Cortex of kidney (tissue), 1 donor: ENCODE measurements around the gene USP54.
"Not testable (repeated sequence)": the region's sequence is repeated elsewhere in the genome, so short reads cannot be mapped to it uniquely, and the experiment has no call there.

Experiments
- DNase-seq: peaks from one replicate; lab custom pipeline; 2025; lab: John Stamatoyannopoulos, UW

USP54 gene

DNA sequence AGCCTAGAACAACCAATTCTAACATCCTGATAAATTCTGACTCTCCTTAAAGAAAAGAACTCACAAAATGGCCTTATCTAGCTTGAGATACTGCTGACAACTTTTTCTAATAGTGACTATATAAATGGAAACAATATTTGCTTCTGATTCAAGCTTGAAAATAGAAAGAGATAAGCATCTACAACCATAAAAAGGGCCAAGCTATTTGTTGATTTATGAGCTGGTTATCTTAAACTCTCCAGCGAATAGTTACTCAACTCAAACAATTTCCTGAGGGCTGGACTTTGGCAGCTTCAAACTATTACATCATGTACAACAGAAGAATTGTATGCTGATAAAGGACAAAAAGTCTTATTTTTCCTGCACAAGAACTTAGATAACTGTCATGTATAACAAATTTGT is 4.6 kb downstream of the USP54 start:
- no peak for DNase-seq

DNA sequence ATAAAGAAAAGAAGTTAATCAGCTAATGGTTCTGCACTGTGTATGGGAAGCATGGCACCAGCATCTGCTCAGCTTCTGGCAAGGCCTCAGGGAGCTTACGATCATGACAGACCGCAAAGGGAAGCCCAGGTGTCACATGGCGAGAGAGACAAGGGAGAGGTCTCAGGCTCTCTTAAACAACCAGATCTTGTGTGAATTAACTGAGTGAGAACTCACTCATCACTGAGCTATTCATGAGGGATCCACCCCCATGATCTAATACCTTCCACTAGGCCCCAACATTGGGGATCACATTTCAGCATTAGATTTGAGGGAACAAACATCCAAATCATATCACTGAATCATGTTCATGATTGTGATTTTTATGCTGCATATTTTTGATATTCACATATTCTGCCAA is 5.8 kb downstream of the USP54 start:
- DNase-seq: no peak

DNA sequence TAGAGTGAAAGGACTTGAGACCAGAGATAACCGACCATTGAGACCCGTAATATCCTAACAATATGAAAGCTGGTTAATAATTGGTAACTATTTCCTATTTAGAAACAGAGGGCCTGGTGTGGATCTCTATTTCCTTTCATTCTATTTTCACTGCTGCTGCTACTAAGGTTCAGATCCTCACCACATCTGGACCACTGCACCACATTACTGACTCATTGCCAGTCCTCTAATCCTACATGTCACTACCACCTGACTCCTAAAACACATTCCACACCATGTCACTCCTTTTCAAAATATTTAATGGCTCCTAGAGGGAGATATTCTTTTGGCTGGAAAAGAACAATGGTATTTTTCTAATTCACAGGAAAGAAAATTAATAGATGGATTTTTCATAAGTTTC is 6.4 kb downstream of the USP54 start:
- DNase-seq: no peak

DNA sequence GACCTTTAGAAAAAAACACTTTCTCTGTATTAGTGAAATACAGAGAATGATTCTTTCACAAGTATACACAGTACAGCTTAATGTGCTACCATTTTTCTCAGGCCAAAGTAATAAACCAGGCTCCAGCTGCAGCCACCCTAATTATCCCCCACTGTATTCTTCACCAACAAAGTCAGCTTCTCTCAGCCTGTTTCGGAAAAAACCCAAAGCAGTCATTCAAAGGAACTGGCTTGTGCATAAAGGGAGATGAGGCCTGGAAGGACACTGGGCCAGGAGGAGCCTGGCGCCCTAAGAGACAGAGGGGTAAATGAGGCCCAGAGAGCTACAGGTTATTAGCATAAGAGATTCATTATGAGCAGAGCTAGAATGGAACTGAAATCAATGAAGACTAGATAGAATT is 9.2 kb downstream of the USP54 start:
- no peak for DNase-seq

DNA sequence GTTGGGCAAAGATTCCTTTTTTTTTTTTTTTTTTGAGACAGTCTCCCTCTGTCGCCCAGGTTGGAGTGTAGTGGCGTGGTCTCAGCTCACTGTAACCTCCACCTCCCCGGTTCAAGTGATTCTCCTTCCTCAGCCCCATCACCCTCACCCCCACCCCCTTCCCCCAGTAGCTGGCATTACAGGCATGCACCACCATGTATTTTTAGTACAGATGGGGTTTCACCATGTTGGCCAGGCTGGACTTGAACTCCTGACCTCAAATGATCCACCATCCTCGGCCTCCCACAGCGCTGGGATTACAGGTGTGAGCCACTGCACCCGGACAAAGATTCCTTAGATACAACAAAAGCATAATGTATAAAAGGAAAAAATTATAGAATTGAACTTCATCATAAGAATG is 12.2 kb downstream of the USP54 start:
- DNase-seq: not testable (repeated sequence)

DNA sequence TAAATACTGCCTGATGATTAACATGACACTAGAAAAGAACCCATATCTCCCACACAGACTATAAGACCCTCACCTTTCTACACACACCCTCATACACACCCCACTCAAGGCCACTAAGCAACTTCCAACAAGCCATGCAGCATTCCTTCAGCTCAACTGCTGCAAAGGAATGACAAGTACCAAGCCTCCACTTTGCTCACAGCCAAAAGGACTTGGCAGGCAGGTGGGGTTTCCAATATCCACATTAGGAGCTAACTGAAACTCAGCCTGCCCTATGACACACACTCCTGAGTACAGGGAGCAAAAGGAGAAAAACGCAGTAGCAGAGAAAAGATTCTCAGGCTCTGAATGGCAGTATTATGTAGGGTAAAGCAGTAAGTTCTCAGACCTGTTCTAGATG is 13.4 kb downstream of the USP54 start:
- DNase-seq: no peak

DNA sequence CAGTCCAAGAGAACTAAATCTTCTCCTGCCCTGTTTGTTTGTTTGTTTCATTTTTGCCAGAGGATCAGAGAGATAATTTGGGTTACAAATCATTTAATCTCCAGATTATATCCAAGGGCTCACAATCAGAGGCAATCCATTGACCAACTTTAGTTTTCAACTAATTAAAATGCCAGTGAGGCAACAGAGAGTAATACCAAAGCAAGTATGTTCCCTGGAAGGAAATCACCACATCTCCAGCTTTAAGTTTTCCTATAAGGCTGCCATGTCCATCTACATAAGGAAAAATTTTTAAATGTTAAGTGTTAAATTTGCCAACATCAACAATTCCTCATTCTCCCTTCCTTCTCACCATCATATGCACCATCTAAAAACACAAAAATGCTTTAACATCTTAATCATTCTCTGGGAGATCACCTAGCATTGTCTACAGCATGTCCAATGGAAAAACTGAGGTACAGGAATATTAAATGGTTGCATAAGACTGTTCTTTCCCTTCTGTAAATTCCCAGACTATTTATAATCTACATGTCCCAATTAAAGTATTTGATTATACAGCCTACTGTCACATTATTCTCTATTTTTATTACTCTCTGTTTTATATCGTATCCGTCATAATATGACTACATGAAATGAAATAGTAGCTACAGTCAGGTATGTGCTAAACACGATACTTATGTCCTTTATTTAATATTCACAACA is 14.1 kb downstream of the USP54 start:
- DNase-seq: no peak

DNA sequence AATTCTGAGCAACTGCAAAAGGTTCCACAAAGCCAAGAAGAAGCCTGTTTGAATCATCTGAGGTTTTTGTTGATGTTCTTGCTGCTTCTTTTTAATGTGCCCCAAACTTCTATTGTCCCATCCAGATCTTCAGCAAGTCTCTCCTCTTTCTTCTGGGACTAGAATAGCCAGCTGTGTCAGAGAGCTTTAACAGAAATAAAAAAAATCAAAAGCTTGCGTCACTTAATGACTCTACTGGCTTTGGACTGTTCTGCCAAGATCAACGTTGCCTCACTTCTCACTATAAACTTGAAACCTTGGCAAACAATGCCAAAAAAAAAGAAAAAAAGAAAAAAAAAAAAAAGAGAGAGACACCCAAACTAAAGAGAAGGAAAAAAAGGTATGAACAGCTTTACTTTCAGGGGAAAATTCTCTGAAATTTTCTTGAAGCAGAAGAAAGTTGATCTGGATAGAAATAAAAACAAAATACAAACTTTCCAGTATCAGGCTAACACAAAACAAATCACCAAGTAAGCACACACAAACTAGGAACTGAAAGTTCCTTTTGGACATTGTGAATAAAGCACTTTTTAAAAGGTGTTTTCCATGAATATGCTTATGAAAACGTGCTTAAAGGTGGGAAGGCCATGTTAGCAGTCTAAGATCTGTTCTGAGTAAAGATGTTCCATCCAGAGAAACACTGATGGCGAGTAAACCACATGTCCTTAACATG is 14.8 kb downstream of the USP54 start:
- DNase-seq: no peak

DNA sequence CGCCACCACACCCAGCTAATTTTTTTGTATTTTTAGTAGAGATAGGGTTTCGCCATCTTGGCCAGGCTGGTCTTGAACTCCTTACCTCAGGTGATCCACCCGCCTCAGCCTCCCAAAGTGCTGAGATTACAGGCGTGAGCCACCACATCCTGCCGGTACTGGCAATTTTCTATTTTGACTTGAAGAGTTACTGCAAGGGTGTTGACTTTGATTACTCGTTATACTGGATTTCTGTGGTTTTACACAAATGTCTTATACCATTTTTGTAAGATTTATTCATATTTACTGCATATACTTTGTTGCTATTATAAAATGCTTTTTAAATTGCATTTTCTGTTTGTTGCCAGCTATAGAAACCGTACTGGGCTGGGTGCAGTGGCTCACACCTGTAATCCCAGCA is 24.1 kb downstream of the USP54 start:
- not testable (repeated sequence) for DNase-seq

DNA sequence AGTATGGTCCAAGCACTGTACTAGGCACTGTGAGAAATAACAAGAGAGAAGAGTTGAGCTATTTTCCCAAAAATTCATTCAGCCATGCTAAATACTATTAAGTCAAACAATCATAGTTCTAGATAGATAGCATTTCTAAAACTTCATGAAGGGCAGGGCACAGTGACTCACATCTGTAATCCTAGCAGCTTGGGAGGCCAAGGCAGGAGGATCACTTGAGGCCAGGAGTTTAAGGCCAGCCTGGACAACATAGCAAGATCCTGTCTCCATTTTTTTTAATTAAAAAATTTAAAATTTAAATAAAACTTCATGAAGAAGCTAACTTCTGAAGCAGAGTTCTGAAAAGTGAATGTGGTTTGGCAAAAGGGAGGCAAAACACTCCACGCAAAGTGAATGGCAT is 29.9 kb downstream of the USP54 start:
- DNase-seq: no peak

DNA sequence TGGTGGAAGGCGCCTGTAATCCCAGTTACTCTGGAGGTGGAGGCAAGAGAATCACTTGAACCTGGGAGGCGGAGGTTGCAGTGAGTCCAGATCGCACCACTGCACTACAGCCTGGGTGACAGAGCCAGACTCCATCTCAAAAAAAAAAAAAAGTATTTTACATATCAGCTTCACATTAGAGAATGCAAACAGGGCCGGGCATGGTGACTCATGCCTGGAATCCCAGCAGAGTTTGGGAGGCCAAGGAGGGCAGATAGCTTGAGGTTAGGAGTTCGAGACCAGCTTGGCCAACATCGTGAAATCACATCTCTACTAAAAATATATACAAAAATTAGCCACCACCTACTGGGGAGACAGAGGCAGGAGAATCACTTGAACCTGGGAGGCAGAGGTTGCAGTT is 31.6 kb downstream of the USP54 start:
- no peak for DNase-seq

DNA sequence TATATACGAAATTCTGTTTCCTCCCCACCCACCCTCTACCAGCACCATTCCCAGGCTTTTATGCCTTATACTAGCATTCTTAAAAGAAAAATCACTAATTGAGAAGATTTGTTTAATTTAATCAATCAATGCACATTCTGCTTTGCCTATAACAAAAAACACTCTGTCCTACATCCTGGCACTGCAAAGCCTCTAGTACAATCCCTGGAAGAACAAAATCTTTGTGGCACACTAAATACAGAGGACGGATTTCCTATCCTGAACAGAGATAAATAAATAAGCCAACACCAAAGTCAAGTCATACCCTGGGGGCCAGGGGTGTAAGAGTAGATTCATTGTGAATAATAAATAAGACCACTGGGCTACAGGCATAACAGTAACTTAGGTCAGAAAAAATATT is 34.3 kb downstream of the USP54 start:
- no peak for DNase-seq

DNA sequence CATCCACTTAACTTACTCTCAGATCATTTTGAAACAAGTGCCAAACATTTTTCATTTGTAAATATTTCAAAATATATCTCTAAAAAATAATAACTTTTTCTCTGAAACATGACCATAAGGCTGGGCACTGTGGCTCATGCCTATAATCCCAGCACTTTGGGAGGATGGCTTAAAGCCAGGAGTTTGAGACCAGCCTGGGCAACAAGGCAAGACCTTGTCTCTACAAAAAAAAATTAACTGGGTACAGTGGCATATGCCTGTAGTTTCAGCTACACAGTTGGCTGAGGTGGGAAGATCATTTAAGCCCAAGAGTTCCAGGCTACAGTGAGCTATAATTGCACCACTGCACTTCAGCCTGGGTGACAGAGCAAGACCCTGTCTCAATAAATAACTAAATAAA is 36.4 kb downstream of the USP54 start:
- no peak for DNase-seq

DNA sequence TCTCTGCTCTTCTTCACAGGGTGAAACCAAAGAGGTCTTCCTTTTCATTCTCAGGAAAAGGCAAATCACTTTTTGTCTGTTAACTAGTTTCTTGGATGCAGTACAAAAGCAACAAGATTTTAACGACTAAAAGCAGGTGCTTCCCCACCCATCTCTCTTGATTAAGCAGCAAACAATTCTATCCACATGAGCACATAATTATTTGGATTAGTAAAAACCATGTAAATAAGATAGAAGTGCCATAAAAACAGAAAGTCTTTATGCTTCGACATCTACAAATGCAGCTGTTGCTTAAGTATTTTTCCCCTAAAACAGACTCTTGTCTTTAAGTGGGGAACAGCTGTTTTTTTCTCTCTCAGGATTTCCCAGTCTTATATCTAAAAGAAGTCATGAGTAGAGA is 37.4 kb downstream of the USP54 start:
- no peak for DNase-seq

DNA sequence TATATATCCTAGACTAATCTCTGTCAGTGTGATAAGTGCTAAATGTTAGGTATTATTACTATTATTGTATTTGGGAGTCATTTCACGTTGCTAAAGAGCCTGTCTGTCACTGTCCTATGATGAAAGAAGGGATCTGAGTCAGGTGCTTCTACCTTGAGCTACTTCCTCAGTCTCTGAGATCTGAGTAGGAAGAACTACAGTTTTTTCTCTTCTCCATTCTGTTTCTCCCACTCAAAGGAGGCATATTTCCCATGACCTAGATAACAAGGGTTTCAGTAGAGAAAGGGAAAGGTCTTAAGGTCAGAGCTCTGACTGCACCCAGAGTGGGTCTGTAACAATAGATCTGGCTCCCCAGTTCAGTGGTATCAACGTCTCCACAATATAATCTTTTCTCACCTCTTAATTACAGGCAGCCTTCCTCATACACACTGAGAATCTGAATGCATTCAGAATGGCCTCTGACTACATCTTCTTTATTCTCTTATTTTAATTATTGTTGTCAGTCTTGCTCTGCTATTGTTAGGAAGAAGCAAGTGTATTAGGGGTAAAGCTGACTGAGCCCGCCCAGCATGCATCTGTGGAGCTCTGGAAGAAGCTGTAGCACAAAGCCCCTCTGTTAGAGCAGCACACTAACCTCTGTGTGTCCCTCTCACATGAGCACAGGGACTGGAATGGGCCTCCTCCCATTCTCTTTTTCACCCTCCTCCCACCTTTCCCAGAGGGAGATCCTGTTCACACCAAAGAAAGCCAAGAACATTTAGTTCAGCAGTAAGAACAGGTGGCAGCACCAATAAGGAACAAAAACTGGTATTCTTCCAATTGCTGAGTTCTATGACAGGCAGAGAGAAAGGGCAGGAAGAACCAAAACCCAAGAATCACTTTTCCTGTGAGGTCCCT is 38.1 kb downstream of the USP54 start:
- DNase-seq: no peak

DNA sequence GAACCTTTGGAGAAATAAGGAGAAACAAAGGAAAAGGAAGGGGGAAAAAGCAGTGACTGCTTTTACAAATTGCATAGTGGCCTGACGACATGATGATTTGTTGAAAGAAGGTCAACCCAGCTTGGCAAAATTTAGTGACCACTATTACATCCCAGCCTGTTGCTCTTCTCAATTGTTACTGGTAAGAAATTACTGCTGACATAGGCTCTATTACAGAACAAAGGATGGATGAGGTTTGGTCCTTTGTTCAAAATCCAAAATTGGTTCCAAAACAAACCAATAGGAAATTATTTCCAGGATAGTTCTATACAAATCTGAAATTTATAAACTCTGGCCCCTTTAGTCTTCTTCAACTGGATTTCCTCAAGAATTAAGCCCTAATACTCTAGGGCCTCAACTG is 39.6 kb downstream of the USP54 start:
- DNase-seq: no peak

DNA sequence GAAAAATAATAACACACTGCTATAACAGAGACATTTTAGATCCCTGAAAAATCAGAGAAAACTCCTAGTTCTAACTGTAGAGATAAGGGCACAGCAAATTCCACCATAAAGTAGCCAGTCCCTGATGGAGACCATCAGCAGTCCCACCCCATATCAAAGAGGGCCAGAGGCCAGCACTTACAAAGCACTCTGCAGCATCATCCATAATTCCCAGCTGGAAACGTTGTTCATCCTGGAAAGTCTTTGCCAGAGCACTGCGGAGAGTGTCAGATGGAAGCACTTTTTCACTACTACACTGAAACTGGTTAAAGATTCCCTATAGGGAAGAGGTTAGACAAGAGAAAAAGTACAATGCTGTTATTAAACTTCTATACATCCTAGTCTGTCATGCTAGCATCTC is 45.8 kb downstream of the USP54 start:
- DNase-seq: no peak

DNA sequence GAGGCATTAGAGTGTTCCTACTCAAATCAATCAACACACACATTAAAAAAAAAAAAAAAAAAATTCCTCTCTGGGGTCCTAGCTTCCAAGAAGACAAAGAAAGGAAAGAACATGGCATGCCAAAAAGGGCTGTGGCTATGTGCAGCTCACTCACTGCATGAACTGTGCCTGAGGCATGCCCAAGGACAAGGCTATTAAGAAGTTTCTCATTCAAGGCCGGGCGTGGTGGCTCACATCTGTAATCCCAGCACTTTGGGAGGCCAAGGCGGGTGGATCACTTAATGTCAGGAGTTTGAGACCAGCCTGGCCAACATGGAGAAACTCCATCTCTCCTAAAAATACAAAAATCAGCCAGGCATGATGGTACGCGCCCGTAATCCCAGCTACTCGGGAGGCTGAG is 53.4 kb downstream of the USP54 start:
- DNase-seq: no peak

DNA sequence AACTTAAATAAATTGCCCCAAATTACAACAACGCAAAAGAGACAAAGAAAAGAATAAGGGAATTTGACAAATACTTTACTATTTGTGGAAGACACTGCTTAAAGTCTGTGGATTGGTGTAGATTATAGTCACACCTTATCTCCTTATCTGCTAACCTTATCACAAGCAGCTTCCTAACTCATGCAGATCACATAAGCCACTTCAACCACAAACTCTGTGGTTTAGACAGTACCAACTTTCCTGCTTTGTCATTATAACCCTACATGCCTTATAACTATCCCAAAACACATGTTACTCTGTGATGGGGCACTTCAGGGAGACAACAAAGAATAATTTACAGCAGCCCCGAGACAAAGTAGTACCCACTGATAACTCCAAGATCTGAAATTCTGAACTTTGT is 53.9 kb downstream of the USP54 start:
- DNase-seq: no peak

DNA sequence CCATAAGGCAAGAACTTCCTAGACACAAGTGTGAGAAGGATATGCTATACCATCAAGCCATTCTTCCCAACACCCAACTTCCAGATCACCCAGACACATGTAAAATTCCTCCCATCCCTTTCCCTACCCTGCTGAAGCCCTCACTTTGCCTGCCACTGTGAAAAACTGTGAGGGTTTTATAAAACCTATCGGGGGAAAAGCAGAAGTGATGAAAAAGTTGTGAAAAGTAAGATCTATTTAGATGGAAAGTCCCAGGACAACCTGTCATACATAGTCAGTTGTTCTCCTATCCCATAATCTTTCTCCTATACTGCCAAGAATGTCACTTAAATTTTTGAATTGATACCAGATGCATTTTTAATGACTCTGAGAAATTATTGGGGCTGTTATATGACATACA is 56.3 kb downstream of the USP54 start:
- DNase-seq: no peak

DNA sequence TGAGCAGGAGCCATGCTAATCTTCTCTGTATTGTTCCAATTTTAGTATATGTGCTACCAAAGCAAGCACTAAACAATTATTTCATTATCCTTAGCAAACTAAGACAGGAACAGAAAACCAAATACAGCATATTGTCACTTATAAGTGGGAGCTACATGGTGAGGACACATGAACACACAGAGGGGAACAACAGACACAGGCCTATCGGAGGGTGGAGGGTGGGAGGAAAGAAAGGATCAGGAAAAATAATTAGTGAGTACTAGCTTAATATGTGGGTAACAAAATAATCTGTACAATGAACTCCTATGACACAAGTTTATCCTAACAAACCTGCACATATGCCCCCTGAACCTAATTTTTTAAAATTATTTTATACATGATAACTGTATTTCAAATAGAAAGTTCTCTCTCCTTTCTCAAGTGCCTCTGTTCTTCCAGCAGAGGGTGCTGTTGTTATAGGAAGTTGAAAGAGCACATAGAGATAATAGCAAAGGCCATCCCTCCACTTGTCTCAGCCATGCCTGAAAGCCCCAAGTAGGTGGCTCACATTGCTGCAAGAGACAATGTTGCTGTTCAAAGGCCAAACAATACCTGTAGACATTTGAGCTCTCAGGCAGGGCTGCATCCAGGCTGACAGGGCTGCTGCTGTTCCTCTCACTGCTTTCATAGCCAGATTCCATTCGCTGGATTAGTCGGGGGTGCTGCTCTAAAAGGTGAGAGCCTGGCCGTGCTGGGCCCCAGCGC is 61.9 kb downstream of the USP54 start:
- DNase-seq: no peak

DNA sequence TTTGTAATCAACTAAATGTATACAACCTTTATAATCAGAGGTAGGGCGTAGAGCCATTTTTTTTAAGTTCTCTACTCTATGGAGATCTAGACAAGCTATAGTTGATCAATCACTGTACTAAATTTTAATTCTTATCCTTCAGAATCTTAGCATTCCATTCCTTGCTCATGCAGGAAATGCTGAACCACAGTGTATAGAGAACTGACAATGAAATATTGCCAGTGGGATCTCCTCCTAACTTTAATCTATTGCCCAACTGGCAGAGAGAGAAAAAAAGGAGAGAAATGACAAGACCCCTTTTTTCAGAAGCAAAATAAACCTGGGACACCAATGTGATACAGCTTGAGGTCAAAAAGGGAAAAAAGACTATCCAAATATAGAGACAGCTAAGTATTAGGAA is 68.9 kb downstream of the USP54 start:
- no peak for DNase-seq
